Panc1 (cell line): ENCODE measurements around the gene EVL. TPM values are rescaled to one million over a fixed set of nuclear protein-coding genes. Genes with fewer than 3 reads are reported as not detected.

Experiments used
- ATAC-seq: fragments of 200-7000 bp; cut with Tn5 transposase; 2 replicates; pipeline ENCODE4 v1.9.1; 2020; ENCODE audit warnings: mild to moderate bottlenecking, moderate library complexity
- BruUV-seq: library from RNA; stranded (reverse); fragments of 400-500 nt; replicated peaks from 2 replicates; lab custom pipeline; 2021; lab: Mats Ljungman, UMichigan
- CTCF ChIA-PET: fragments of 300-600 bp; sonication (Branson Sonifier 250); formaldehyde crosslinking; loops from one replicate; lab custom pipeline; 2022; ENCODE audit warnings: antibody characterized with exemption; lab: Charles Lee
- POLR2A ChIA-PET: fragments of 300-600 bp; sonication (Branson Sonifier 250); formaldehyde crosslinking; loops from one replicate; lab custom pipeline; 2022; ENCODE audit warnings: antibody characterized with exemption; lab: Charles Lee
- DNase-seq: peaks from one replicate; pipeline ENCODE4 v3.0.0-alpha.2; 2010; ENCODE audit warnings: low read depth, low spot score
- H3K27ac ChIP-seq: 2 replicates; pipeline ENCODE4 v1.5.1; 2011; ENCODE audit warnings: mild to moderate bottlenecking, low read length, inconsistent platforms
- H3K27me3 ChIP-seq: fragments of 200-500 bp; sonication (Bioruptor generic); 2 replicates; pipeline ENCODE4 v1.6.0; 2014; ENCODE audit warnings: low read length, inconsistent platforms; ENCODE audit not compliant: control insufficient read depth, insufficient read depth
- H3K36me3 ChIP-seq: fragments of 200-500 bp; sonication (Bioruptor generic); 2 replicates; pipeline ENCODE4 v1.5.1; 2014; ENCODE audit warnings: inconsistent platforms, mild to moderate bottlenecking, low read length, moderate library complexity; ENCODE audit not compliant: control insufficient read depth, insufficient read depth
- H3K4me1 ChIP-seq: 2 replicates; pipeline ENCODE4 v1.5.1; 2011; ENCODE audit warnings: inconsistent platforms, mild to moderate bottlenecking, low read length, moderate library complexity; ENCODE audit not compliant: control insufficient read depth, insufficient read depth
- H3K4me3 ChIP-seq, 2 experiments: 2 replicates each; pipeline ENCODE4 v1.5.1; 2011 to 2012; ENCODE audit warnings: low read depth in 2 of 2, low read length in 2 of 2, mild to moderate bottlenecking in 2 of 2, inconsistent platforms in 1 of 2, moderate library complexity in 1 of 2
- H3K9me3 ChIP-seq: fragments of 200-500 bp; sonication (Bioruptor generic); 2 replicates; pipeline ENCODE4 v1.5.1; 2014; ENCODE audit warnings: low read depth, mild to moderate bottlenecking, inconsistent platforms, low read length, moderate library complexity; ENCODE audit not compliant: control insufficient read depth, insufficient read depth
- CTCF ChIP-seq: fragments of 450-650 bp; IDR thresholded peaks from 2 replicates; pipeline ENCODE4 v1.5.1; 2017; ENCODE audit warnings: mild to moderate bottlenecking
- POLR2AphosphoS5 ChIP-seq: IDR thresholded peaks from 2 replicates; pipeline ENCODE4 v1.6.1; 2012; ENCODE audit warnings: mild to moderate bottlenecking, low read depth, low read length, moderate library complexity
- REST ChIP-seq, 2 experiments: IDR thresholded peaks; 2 replicates each; pipeline ENCODE4 v1.6.1; 2011 to 2012; ENCODE audit warnings: low read depth in 2 of 2, control low read depth in 1 of 2, low read length in 1 of 2, mild to moderate bottlenecking in 1 of 2, moderate library complexity in 1 of 2; ENCODE audit not compliant: insufficient read depth in 1 of 2
- SIN3A ChIP-seq: IDR thresholded peaks from 2 replicates; pipeline ENCODE4 v1.6.1; 2012; ENCODE audit warnings: low read depth, mild to moderate bottlenecking, low read length, moderate library complexity, borderline replicate concordance; ENCODE audit not compliant: insufficient read depth
- TCF7L2 ChIP-seq: IDR thresholded peaks from 2 replicates; pipeline ENCODE4 v1.6.1; 2011; ENCODE audit warnings: mild to moderate bottlenecking, low read depth, low read length, inconsistent platforms
- in situ Hi-C: cut with HindIII; loops from 2 replicates; pipeline ENCODE4 v1.10.0; 2016; ENCODE audit warnings: low sequenced_read_pairs, low pct_unique_long_range_greater_than_20kb
- intact Hi-C: fragments of 100-400 bp; cut with micrococcal nuclease; formaldehyde crosslinking; loops from one replicate; pipeline ENCODE4 v1.10.0; 2022; ENCODE audit not compliant: unreplicated experiment
- total RNA-seq: library from RNA; stranded (reverse); gene quantifications from one replicate; pipeline ENCODE4 v1.2.1, GENCODE V29; 2021; ENCODE audit not compliant: unreplicated experiment

Gene EVL
- total RNA-seq, 1 experiment from 2014 or later = 38.3 TPM

DNA sequence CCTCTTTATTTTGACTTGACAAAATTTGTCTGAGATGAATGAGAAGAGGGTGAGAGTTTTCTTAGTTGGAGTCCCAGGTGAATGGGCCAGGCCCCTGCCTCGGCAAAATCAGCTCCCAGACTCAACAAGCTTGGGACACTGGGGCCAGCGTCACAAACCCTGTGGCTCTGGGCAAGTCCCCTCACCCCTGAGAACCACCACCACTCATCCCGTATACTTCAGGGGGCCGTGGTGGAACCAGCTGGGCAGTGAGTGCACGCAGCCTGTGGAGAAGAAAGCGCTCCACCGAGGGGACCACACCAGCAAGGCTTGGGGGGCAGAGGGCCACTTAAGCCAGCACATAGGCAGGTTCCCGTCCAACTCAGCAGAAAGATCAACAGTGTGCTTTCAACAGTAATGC, 54.0 kb downstream of the EVL start:
- H3K4me1 ChIP-seq = no peaks in the 10 kb centered on the region
- no peak for ATAC-seq
- TF ChIP-seq CTCF = no peak
- TF ChIP-seq POLR2AphosphoS5 = no peak
- no peak for TF ChIP-seq REST (IDR thresholded peaks at IDR 0.05; ENCODE audit: insufficient read depth in 1 of 2, low read depth in 2 of 2, low read length in 1 of 2)
- TF ChIP-seq TCF7L2 = no peak
- TF ChIP-seq SIN3A = no peak
- in situ Hi-C loops (no loop called here), intact Hi-C loops (no loop called here)
- no peaks in the 10 kb centered on the region for H3K36me3 ChIP-seq
- DNase-seq = no peak
- H3K27ac ChIP-seq = no peak overlapping the region
- BruUV-seq = no TSS peak
- ChIA-PET POLR2A (no interaction called here), CTCF (no interaction called here)
- H3K27me3 ChIP-seq = no peaks in the 10 kb centered on the region
- H3K9me3 ChIP-seq = no peaks in the 10 kb centered on the region
- no peak overlapping the region for H3K4me3 ChIP-seq

DNA sequence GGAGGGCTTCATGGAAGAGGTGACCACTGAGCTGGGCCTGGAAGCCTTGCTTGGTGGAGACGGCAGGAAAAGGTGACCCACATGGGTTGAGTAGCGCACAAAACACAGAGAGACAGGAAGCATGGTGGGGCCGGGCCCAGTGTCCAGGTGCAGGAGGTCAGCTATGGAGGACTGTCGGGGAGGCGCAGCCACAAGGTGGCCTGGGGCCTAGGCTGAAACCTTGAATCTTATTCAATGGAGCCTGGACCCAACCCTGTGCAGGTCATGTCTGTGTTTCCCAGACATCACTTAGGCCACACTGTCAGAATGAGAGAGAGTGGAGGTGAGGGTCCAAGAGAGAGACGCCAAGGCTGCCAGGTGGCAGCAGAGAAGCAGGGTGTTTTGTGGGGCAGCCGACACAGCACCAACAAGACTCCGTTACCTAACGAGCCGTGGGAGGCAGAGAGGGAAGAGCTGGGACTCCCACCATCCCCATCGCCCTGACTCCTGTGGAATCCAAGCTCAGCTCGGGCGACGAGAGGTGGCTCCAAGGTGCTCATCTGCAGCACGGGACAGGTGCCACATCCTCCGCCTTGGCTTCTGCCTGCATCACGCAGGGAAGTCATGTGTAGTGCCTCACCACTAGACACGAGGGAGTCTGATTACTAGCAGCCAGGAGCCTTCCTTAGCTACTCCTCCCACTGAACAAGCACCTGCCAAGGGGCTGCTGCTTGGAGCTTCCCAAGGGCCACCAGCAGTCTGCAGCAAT, 55.5 kb downstream of the EVL start:
- CTCF ChIA-PET = no interaction called here
- Histone ChIP-seq H3K27me3 (no peaks in the 10 kb centered on the region), H3K4me1 (no peaks in the 10 kb centered on the region), H3K9me3 (no peaks in the 10 kb centered on the region), H3K36me3 (no peaks in the 10 kb centered on the region), H3K4me3 (no peak overlapping the region), H3K27ac (no peak overlapping the region)
- no TSS peak for BruUV-seq
- TF ChIP-seq CTCF = no peak
- no peak for TF ChIP-seq POLR2AphosphoS5
- TF ChIP-seq TCF7L2 = no peak
- no peak for ATAC-seq
- no peak for DNase-seq
- in situ Hi-C loops = no loop called here
- POLR2A ChIA-PET = no interaction called here
- intact Hi-C loops = no loop called here
